Omental fat pad (tissue), 4 donors: ENCODE measurements around the gene ISM1. TPM values are rescaled to one million over a fixed set of nuclear protein-coding genes. Genes with fewer than 3 reads are reported as not detected.

Experiments used
- ATAC-seq: fragments of 150-250 bp; one replicate; pipeline ENCODE4 v1.9.1; 2016; ENCODE audit warnings: mild to moderate bottlenecking, moderate library complexity; ENCODE audit not compliant: low FRiP score
- DNase-seq: peaks from one replicate; pipeline ENCODE4 v3.0.0-alpha.2; 2019; ENCODE audit warnings: low spot score
- total RNA-seq, 4 donors: library from RNA; depleted of rRNA; stranded (reverse); fragments of >200 nt; gene quantifications; one replicate each; pipeline ENCODE4 v1.1.0, GENCODE V29; 2016
- TF ChIP-seq, protein P1 (sequence below), 3 donors: fragments of 450-650 bp; IDR thresholded peaks; one replicate each; pipeline ENCODE4 v1.5.1; 2016 to 2017; ENCODE audit warnings: antibody characterized with exemption in 3 of 3, mild to moderate bottlenecking in 3 of 3, moderate library complexity in 2 of 3

The ISM1 gene
- total RNA-seq, 4 donors from 2014 or later = 1.6 to 7.9 (median 4.3) TPM

DNA sequence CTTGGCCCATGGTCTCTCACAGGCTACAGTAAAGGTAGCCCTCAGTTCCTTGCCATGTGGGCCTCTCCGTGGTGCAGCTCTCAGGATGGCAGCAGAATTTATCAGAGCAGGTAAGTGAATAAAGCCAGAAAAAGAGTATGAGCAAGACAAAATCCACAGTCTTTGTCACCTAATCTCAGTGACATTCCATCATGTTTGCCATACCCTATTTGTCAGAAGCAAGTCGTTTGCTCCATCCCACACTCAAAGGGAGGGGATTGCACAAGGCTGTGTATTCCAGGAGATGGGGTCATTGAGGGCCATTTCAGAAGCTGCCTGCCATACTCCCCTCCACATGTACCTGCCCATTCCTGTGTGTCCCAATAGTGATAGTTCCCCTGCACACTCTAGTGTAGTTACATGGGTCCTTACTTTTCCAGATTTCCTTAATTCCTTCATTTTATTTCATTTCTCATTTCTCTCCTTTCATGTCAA is 24.2 kb downstream of the ISM1 start:
- TF ChIP-seq, protein P1, sequence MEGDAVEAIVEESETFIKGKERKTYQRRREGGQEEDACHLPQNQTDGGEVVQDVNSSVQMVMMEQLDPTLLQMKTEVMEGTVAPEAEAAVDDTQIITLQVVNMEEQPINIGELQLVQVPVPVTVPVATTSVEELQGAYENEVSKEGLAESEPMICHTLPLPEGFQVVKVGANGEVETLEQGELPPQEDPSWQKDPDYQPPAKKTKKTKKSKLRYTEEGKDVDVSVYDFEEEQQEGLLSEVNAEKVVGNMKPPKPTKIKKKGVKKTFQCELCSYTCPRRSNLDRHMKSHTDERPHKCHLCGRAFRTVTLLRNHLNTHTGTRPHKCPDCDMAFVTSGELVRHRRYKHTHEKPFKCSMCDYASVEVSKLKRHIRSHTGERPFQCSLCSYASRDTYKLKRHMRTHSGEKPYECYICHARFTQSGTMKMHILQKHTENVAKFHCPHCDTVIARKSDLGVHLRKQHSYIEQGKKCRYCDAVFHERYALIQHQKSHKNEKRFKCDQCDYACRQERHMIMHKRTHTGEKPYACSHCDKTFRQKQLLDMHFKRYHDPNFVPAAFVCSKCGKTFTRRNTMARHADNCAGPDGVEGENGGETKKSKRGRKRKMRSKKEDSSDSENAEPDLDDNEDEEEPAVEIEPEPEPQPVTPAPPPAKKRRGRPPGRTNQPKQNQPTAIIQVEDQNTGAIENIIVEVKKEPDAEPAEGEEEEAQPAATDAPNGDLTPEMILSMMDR (IDR thresholded peaks at IDR 0.05) = no peak
- ATAC-seq (no peak), DNase-seq (no peak)

DNA sequence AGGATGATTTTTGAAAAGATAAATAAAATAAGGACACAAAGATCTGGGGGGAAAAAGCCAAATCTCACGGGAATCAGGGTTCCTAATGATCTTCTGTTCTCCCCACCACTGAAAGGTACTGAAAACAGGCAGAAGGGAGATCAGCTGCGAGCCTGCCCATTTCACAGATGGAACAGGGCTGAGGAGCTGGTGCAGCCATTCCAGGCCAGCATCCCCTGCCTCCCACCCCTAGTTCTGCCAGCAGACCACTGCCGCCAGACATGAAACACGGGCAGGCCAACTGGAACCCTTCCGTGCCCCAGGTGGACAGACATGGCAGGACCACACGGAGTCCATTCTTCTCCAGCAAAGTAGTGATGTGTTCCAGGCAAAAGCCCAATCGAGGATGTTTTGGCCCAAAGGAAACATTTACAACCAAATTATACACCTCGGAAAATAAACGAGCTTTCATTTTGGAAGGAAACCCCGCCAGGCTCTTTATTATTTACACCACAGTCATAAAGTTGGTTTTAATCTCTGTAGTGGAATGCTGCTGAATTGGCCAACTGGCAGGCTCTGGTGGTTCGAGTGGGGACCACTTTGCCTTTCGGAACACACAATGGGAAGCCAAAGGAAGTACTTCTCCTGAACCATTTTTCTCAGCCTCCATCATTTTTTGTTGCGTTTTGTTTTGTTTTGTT is 28.2 kb downstream of the ISM1 start:
- ATAC-seq (no peak), DNase-seq (no peak)
- TF ChIP-seq, protein P1 (IDR thresholded peaks at IDR 0.05) = no peak

DNA sequence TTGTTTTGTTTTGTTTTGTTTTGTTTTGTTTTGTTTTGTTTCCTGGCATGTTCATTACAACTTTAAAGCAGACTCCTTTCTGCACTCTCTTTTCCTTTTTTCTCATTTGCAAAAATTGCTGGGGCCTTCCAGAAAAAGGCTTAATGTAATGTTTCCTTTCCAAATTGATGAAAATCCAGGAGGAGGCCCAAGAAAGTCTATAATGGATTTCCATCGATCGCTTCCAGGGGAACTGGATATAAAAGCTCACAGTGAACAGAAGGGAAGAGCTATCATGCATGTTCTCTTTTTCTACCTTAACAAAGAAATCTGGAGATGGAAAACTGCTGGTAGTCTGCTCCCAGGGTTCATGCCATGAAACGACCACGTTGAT is 28.7 kb downstream of the ISM1 start:
- no peak for ATAC-seq
- no peak for DNase-seq
- TF ChIP-seq, protein P1 (IDR thresholded peaks at IDR 0.05) = no peak

DNA sequence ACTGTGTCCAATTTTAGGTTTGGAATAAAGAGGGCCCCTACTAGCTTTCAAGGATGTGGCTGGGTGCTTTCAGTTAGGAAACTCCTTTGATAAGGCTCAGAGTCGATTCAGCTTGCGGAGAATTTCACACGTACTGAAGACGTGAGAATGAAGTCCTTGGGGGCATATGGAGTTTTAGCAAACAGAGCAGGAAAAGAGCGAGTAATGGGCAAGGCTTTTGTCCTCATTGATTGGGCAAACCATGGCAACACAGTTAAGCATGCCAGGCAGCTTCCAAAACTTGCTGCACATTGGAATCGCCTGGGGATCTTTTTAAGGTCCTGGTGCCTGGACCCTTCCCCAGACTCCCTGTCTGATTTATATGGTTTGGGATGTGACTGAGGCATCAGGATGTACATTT is 29.2 kb downstream of the ISM1 start:
- no peak for ATAC-seq
- TF ChIP-seq, protein P1 (IDR thresholded peaks at IDR 0.05) = no peak
- no peak for DNase-seq

DNA sequence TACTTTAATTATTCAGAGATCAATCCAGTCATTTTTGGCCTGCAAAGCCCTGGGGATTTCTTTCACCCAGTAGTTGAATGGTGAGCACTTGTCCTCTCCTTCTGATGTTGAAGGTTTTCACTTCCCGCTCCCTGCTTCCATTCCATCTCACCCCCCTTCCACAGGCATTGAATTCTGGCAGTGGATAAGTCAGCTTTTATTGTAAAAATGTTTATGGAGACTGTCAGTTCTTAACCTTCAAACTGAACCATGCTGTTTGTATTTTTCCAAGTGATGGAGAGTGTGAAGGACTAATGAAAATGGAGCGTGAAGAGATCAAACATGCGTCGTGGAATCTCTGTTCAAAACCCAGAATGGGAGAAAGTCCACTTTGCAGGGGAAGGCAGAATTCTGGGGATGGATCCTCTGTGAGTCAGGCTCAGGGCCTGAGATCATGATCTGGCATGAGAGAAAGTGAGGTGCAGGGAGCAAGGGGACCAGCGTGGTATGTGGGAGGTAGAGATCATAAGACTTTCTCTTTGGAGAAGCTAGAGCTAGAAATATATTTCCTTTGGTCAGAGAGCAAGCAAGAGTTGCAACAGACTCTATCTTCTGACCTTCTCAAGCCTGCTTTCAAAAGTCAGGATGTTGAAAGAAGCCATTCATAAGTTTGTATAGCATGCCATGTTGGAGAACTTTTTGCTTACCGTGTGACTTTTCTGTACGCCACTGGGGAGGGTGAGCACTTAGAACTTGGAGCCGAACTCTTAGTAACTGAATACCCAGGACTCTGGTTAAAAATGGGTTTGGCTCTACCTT is 30.2 kb downstream of the ISM1 start:
- TF ChIP-seq, protein P1 (IDR thresholded peaks at IDR 0.05) = no peak
- DNase-seq = no peak
- ATAC-seq = peak; percentile 56

DNA sequence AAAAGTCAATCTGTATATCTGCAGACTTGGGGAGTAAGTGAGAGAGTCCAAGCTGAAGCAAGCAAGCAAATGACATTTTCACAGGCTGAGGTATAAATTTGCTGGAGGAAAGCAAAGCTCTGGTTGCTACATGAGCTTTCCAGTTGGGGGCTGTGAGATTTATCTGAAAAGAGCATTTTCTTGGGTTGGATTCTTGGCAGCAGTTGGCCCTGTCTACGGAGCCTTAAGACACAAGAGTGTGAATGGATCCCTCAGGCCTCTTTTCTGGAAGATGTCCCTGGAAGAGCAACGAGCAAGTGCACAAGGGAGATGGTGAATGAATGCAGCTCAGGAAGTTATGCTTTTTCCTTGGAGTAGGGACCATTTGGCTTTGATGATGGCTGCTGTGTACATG is 30.8 kb downstream of the ISM1 start:
- DNase-seq (no peak), ATAC-seq (no peak)
- TF ChIP-seq, protein P1 (IDR thresholded peaks at IDR 0.05) = no peak
